ENCODE data around the gene NAXD.

DNA sequence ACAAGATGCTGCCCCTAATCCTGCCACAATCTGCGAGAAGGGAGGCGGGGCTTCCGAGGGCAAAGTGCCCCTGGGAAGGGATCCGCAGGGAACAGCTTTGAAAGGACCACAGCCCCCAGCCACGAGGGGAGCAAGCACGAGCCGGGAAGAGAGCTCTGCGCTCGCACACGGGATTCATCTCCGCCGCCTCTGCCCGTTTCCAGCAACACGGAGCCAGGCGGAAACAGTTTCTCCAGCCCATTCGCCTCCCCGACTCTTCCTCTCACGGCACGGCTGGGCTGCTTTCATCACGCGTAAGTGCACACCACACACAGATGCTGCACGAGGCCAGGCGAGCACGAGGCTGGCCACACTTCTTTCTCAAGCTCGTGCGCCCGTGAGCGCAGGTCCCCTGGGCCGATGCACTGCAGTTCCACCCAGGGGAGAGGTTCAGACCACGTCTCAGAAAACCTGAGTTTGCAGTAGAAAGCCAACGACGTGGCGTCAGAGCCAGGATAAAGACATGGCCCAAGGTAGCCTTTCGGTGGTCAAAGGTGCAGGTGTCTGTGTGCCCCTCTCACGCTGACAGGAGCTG is 33.6 kb downstream of the NAXD start:
- TF ChIP-seq, protein P1, sequence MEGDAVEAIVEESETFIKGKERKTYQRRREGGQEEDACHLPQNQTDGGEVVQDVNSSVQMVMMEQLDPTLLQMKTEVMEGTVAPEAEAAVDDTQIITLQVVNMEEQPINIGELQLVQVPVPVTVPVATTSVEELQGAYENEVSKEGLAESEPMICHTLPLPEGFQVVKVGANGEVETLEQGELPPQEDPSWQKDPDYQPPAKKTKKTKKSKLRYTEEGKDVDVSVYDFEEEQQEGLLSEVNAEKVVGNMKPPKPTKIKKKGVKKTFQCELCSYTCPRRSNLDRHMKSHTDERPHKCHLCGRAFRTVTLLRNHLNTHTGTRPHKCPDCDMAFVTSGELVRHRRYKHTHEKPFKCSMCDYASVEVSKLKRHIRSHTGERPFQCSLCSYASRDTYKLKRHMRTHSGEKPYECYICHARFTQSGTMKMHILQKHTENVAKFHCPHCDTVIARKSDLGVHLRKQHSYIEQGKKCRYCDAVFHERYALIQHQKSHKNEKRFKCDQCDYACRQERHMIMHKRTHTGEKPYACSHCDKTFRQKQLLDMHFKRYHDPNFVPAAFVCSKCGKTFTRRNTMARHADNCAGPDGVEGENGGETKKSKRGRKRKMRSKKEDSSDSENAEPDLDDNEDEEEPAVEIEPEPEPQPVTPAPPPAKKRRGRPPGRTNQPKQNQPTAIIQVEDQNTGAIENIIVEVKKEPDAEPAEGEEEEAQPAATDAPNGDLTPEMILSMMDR (tag by site-specific recombination; IDR thresholded peaks at IDR 0.05) = no peak
- TF ChIP-seq ZNF423 (tag by site-specific recombination; IDR thresholded peaks at IDR 0.05) = no peak
- no peak for TF ChIP-seq ZEB2 (tag by site-specific recombination; IDR thresholded peaks at IDR 0.05)
